ENCODE data around the gene UNC13D.
"Not testable (repeated sequence)": the region's sequence is repeated elsewhere in the genome, so short reads cannot be mapped to it uniquely, and the experiment has no call there.

The UNC13D gene

DNA sequence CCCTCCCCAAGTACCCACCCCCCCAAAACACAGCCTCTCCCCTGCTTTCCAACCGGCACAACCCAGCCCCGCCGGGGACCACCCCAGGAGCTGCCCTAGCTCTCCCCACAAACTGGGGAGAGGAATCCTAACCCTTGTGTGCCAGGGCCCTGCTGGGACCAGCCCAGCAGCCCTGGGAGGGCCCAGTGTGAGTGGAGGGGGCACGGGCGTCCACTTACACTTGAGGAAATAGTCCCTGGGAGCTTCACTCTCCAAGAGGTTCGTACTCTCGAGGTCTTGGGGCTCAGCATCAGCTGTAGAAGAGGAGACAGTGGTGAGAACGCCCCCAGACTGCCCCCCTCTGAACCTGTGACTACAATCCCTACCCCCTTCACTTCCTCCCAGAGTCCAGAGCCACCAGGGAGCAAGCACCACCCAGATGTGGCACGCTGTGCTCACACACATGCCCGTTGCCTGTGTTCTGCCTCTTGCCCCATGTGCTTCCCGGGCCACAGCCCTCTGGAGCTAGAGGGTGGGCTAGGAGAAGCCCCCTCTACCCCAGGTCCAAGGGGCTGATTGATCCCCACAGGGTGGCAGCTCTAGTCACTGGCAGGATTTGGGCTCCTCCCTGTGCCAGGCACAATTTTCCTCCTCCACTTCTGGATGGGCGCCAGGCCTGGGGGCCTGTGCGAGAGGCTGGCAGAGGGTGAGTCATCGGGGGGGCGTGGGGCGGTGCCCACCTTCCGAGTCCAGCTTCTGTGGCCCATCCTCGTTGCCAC, 31.2 kb upstream of the UNC13D start:
- in situ Hi-C loops (cut with MboI; ENCODE audit: low sequenced_read_pairs): no loop called here

DNA sequence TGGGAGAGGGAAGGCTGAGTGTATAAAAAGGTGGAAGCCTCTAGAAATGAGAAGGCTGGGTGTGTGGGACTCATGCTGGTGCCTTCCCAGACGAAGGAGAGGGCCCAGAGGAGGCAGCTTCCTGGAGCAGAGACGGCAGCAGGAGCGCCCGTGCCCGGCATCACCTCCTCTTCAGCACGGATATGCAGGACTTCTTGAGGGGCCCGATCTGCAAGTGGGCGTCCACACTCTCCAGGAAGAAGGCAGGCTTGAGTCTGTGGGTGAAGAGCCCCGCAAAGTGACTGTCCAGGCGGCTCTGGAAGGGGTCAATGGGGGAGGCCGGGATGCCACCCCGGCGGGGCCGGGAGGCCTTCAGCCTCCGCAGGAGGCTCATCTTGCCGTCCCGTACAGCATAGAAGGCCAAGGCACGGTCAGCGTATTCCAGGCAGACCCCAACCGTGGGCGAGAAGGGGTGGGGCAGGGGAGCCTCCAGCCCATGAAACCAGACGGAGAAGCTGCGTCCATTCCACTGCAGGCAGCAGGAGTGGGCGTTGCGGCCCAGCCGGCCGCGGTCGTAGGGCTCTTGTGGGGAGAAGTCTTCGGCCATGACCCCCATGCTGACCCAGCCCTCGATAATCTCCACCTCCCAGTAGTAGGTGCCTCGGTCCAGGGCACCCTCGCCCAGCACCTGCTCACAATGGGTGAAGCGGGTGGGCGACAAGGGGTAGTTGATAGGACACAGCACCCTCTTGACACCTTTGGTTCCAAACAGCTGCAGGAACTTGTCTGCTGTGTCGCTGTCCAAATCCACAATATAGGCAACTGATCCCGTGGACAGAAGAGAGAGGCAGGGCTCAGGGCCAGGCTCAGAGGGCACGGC, 30.3 kb upstream of the UNC13D start:
- in situ Hi-C loops (cut with MboI; ENCODE audit: low sequenced_read_pairs): no loop called here

DNA sequence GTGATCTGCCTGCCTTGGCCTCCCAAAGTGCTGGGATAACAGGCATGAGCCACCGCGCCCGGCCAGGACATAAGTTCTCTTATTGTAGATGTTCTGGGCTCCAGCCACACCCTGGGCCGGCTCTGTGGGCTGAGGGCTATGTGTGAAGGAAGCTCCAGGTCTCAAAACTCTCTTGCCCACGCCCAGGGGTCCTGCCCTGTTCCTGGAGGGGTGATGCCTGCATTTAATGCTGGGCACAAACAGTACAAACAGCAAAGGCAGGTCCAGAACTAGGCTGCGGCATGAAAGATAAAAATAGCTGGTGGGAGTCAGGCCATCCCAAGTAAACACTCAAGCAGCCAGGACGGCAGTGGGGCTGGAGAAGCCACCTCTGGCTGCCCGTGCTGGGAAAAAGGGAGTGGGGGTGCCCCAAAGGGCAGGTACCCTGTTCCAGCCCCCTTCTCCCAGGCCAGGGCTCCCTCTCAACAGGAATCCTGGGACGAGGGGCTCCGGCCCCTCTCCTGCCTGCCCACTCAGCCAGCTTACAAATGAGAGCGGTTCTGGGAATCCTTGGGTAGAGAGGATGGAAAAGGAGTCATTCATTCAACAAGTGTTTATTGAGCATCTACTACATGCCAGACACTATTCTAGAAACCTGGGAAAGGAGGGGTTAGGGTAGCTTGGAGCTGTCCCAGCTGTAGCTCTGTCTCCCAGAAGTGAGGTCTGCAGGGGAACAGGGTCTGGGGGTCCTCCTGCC, 29.6 kb upstream of the UNC13D start:
- in situ Hi-C loops (cut with MboI; ENCODE audit: low sequenced_read_pairs): no loop called here

DNA sequence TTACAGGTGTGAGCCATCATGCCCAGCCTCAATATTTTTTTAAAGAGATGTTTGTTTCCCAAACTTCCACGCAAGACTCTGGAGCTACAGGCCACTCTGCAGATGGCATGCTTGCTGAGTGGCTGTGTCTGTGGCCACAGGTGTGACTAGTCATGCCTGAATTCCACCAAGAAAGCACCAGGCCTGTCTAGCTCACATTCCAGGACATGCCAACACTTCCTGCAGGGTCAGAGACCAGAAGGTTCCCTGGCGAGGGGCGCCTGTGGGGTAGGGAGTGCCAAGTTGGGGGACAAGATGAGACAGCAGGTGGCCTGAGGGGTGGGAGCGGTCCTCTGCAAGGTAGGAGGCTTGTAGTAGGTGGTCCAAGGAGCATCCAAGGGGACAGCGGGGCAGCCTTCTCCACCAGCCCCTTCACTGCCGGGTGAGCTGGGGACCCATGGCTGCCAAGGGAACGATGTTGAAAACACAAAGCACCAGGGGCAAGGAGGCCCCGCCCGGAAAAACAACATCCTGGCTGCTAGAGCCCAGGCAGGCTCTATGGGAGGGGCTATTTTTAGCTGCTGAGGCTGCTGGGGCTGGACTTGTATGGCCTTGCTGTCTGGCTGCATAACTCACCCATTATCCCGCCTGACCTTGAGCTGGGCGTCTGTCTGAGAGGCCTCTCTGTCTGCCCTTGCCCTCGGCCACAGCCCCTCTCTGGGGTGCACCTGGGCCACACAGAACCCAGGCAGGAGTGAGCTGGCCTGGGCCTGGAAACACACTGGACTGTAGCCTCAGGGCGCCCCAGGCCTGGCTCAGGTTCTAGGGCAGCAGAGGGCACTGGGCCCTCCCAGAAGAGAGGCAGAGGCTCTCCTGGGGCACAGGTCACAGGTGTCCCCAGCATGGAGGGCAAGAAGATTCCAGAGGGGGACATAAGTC, 28.5 kb upstream of the UNC13D start:
- in situ Hi-C loops (cut with MboI; ENCODE audit: low sequenced_read_pairs): no loop called here

DNA sequence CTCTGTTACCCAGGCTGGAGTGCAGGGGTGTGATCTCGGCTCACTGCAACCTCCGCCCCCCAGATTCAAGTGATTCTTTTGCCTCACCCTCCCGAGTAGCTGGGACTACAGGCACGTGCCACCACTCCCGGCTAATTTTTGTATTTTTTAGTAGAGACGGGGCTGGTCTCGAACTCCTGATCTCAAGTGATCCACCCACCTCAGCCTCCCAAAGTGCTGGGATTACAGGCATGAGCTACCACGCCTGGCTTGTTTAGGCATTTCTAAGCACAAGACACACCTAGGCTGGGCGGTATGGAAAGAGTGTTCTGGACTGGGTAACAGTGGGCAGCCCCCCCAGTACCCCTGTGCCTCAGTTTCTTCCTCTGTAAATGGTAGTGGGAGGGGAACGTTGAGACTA, 26.0 kb upstream of the UNC13D start:
- in situ Hi-C loops (cut with MboI; ENCODE audit: low sequenced_read_pairs): not testable (repeated sequence)

DNA sequence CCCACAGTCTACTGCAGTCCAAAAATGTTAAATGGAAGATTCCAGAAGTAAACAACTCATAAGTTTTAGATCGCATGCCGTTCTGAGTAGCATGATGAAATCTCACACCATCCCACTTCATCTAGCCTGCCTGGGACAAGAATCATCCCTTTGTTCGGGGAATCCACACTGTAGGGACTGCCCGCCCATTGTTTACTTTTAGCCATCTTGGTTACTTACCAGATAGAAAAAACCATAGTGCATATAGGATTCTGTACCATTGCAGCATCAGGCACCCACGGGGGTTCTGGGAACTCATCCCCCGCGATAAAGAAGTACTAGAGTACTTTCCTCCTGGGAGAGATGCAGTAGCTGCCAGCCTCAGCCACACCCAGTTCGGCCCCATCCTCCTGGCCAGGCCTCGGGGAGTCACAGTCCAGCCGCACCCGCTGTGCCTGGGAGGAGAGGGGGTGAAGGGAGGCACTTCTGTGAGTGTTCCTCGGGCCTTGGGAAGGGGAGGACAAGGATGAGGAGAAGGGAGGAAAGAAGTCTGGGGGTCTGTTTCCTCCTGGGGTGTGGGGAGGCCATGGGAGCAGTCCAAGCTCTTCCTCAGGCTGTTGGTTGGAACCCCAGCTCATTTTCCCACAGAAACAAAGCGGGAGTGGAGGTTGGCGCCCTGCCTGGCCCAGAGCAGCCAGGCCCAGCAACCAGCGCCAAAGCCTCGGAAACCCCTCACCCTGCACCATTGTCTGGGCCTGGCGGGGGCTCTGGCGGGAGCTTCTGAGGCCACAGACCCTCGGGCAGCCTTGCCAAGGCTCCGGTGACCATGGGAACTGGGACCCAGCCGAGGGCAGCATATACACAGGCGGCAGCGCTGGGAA, 25.3 kb upstream of the UNC13D start:
- in situ Hi-C loops (cut with MboI; ENCODE audit: low sequenced_read_pairs): no loop called here

DNA sequence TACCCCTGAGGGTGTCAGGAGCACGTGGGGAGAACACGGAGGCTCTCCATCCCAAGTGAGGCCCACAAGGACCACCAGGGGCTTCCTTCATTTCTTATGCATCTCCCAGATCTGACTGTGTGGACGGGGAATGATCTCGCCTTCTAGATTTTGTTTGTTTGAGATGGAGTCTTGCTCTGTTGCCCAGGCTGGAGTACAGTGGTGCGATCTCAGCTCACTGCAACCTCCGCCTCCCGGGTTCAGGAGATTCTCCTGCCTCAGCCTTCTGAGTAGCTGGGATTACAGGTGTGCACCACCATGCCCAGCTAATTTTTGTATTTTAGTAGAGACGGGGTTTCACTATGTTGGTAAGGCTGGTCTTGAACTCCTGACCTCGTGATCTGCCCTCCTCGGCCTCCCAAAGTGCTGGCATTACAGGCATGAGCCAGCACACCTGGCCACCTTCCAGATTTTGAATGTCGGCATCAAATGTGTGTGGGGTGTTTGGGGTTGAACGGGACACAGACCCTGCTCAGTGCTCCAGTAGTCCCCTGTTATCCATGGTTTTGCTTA, 24.6 kb upstream of the UNC13D start:
- in situ Hi-C loops (cut with MboI; ENCODE audit: low sequenced_read_pairs): not testable (repeated sequence)

DNA sequence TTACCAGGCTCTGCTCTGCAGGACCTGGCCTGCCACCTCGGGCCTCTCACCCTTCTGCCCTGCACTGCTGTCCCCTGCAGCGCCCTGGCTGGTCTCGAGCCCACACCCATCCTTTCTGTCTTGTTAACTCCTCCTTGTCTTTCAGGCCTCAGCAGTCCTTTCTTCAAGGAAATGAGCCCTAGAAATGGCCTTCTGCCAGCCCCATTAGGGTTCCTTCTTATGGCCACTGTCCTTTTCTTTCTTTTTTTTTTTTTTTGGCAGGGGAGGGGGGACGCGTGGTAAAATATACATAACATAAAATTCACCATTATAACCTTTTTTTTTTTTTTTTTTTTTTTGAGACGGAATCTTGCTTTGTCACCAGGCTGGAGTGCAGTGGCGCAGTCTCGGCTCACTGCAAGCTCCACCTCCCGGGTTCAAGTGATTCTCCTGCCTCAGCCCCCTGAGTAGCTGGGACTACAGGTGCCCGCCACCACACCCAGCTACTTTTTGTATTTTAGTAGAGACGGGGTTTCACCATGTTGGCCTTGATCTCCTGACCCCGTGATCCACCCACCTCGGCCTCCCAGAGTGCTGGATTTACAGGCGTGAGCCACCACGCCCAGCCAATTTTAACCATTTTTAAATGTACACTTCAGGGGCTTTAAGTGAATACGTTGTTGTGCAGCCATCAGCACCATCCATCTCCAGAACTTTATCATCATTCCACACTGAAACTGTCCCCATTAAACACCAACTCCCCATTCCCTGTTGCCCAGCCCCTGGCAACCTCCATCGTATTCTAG, 21.4 kb upstream of the UNC13D start:
- in situ Hi-C loops (cut with MboI; ENCODE audit: low sequenced_read_pairs): not testable (repeated sequence)

DNA sequence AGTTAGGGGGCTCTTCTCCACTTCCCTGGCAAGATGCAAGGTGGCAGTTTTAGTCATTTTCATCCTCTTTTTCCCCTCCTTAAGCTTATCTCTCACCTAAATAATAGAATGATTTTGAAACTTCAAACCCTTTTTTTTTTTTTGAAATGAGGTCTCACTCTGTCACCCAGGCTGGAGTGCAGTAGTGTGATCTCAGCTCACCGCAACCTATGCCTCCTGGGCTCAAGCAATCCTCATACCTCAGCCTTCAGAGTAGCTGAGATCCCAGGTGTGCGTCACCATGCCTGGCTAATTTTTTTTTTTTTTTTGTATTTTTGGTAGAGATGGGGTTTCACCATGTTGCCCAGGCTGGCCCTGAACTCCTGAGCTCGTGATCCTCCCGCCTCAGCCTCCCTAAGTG, 20.7 kb upstream of the UNC13D start:
- in situ Hi-C loops (cut with MboI; ENCODE audit: low sequenced_read_pairs): not testable (repeated sequence)

DNA sequence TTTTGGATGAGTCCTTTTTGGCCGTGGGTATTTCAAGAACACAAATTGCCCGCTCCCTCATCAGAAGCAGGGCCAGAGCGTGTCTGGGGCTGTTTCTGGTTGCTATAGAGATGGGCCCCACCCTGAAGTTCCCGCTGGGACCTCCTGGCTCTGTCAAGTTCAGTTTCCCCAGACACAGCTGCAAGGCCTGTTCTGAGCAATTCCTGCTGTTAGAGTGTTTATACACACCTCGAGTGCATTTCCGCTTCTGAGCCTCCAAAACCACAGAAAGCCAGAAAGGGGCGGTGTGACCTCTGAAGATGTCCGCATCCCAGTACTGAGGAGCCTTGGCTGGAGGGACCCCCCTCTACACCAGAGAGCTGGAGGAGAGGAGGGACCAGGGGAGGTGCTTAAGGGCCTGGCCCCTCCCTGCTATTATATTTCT, 20.3 kb upstream of the UNC13D start:
- in situ Hi-C loops (cut with MboI; ENCODE audit: low sequenced_read_pairs): no loop called here

DNA sequence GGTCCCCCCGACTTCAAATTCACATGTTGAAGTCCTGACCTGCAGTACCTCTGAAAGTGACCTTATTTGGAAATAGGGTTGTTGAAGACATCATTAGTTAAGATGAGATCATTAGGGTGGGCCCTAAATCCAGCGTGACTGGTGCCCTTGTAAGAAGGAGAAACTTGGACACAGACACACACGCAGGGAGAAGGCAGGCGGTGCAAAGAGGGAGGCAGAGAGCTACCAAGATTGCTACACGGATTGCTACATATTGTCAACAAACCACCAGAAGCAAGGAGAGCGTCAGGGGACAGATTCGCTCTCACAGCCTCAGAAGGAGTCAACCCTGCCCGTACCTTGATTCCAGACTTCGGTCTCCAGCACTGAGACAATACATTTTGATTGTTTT, 17.7 kb upstream of the UNC13D start:
- in situ Hi-C loops (cut with MboI; ENCODE audit: low sequenced_read_pairs): no loop called here

DNA sequence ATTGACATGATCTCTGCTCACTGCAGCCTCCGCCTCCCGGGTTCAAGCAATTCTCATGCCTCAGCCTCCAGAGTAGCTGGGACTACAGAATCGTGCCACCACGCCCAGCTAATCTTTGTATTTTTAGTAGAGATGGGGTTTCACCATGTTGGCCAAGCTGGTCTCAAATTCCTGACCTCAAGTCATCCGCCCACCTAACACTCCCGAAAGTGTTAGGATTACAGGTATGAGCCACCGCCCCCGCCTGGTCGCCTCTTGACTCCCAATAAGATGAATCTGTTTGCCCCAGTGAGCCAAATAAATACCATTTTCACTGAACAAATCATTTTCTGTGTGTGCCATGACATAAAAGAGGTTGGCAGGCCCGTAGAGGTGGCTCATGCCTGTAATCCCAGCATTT, 15.2 kb upstream of the UNC13D start:
- in situ Hi-C loops (cut with MboI; ENCODE audit: low sequenced_read_pairs): not testable (repeated sequence)

DNA sequence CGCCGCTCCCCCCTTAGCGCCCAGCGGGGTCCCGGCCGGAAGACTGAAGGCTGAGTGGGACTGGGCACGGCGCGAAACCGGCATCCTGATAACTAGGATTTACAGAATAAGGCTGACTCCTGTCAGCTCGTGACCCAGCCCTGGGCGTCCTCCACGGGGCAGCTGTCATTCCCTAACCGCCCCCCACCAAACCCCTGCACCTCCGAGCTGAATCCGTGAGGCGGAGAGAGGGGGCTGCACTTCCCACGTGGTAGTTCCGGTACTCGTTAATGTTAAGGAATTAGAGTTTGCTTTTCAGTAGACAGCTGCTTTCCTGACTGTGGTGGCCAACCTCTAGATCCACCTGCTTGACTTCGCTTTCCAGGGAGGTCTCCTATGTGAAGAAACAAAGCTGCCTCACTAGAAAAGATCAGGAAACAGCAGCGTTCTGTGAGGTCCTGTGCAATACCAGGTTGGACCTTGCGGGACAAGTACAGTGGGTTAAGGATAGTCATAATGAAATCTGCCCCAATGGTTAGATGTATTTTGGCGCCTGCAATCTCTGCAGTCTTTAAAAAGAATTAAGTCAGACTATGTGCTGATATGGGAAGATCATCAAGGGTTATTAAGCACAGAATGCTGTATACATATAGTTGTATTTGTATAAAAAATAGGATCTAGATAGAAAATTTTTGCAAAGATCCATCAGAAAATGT, 12.0 kb upstream of the UNC13D start:
- in situ Hi-C loops (cut with MboI; ENCODE audit: low sequenced_read_pairs): no loop called here

DNA sequence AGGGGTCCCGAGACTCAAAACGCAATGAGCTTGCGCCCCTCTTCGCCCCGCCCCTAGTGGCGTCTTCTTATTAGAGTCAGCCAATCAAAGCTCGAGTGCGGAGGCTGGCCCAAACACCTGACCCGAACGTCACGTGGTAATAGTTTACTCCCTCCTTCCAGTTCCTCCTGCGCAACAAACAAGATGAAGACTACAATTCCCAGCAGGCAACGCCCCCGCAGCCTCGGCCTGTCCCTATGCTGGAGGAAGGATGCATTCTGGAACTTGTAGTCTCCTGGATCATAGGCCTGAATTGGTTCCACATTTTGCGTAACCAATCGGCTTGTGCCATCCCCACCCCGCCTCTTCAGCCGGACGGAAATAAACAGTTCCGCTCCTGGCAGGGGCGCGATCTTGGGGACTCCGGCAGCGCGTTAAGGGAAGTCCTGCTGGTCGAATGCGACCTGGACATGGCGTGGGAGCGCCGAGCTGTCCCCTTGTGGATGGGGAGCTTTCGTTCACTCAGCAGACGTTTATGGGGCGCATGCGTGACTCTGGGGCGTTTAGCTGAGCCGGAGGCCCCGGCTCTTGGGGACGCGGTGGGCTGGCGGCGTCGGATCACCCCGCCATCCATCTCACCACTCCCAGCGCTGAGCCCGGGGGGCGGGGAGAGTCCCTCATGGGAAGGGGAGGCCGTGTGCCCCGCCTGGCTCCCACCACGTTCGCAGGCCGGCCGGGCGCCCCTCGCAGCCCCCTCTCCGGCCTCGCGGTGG, 11.3 kb upstream of the UNC13D start, which contains the start of gene WBP2:
TSS of gene WBP2 (minus strand) at position 26 of the 752 bp plus-strand sequence. CDS start 38 bp downstream, outside the sequence.
- in situ Hi-C loops (cut with MboI; ENCODE audit: low sequenced_read_pairs): no loop called here

DNA sequence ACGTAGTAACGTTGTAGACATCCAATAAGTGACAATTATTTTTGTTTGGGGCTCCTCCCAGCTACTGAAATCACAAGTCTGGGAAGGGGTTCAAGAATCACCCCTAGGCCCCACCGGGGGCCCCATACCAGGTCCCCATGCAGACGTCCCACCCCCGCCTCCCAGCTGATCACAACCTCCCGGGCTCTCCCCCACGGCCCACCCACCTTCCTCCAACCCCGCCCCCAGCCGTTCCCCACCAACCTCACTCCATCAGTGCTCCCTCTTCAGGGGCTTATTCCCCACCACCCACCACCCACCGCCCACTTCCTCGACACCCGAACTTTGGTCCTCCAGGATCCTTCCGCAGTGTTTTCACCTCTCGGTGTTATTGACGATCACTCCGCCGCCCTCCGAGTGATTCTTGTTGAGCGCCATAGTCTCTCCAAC, 10.7 kb upstream of the UNC13D start:
- in situ Hi-C loops (cut with MboI; ENCODE audit: low sequenced_read_pairs): no loop called here

DNA sequence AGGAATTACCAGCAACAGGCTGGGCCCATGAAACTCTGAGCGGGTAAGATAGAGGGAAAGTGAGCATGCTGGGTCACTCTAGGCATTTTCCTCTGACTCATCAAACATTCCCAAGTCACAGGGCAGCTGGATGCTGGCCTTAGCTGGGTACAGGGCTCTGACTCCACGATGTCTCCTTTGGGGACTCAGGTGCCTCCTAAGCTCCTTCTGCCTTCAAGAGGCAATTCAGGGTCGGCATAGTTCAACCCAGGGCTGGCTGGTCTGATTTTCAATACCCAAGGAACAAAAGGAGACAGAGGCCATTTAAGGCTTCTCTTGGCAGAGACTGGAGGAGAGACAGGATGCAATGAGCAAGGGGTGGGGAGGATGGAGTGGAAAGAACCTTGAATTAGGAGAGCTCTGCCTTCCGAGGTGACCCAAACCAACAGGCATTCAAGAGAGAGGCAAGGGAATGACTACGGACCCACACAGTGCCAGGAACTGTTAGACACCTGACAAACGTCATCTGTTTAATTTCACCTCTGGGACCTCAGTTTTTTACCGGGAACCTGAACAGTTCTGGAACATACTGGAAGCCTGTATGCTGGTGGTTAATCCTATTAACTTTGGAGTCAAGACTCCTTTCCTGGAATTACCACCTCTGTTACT, 10.0 kb upstream of the UNC13D start:
- in situ Hi-C loops (cut with MboI; ENCODE audit: low sequenced_read_pairs): no loop called here

Measured in hTERT RPE-1 (cell line).